ENCODE measurements around the gene DLL1.

Gene DLL1

GRCh38 chr6:170305805-170306323 lies 15.0 kb upstream of the DLL1 start:
- in situ Hi-C loops (cut with HindIII; ENCODE audit: low sequenced_read_pairs): no loop called here
- peak overlapping the region; percentile 92 for H3K4me3 ChIP-seq (ENCODE audit: low read depth, low read length)
- peak; percentile 18 for DNase-seq (ENCODE audit: low read depth, low spot score)
- no peak for TF ChIP-seq CTCF (IDR thresholded peaks at IDR 0.05; ENCODE audit: low read depth, low read length)

GRCh38 chr6:170301184-170301583 lies 10.3 kb upstream of the DLL1 start:
- no peak for TF ChIP-seq CTCF (IDR thresholded peaks at IDR 0.05; ENCODE audit: low read depth, low read length)
- in situ Hi-C loops (cut with HindIII; ENCODE audit: low sequenced_read_pairs): no loop called here
- no peak overlapping the region for H3K4me3 ChIP-seq (ENCODE audit: low read depth, low read length)
- DNase-seq (ENCODE audit: low read depth, low spot score): no peak

GRCh38 chr6:170298688-170299087 lies 7.8 kb upstream of the DLL1 start:
- no peak overlapping the region for H3K4me3 ChIP-seq (ENCODE audit: low read depth, low read length)
- TF ChIP-seq CTCF (IDR thresholded peaks at IDR 0.05; ENCODE audit: low read depth, low read length): no peak
- in situ Hi-C loops (cut with HindIII; ENCODE audit: low sequenced_read_pairs): no loop called here
- no peak for DNase-seq (ENCODE audit: low read depth, low spot score)

- no peak for TF ChIP-seq CTCF (IDR thresholded peaks at IDR 0.05; ENCODE audit: low read depth, low read length)
- no peak overlapping the region for H3K4me3 ChIP-seq (ENCODE audit: low read depth, low read length)
Measured at GRCh38 chr6:170297576-170298330, 6.9 kb upstream of the DLL1 start.

GRCh38 chr6:170296746-170297575 lies 6.1 kb upstream of the DLL1 start:
- in situ Hi-C loops (cut with HindIII; ENCODE audit: low sequenced_read_pairs): no loop called here
- no peak overlapping the region for H3K4me3 ChIP-seq (ENCODE audit: low read depth, low read length)
- DNase-seq (ENCODE audit: low read depth, low spot score): no peak
- no peak for TF ChIP-seq CTCF (IDR thresholded peaks at IDR 0.05; ENCODE audit: low read depth, low read length)

More at GRCh38 chr6:170297576-170298330, 6.9 kb upstream of the DLL1 start:
- in situ Hi-C loops (cut with HindIII; ENCODE audit: low sequenced_read_pairs): no loop called here
- no peak for DNase-seq (ENCODE audit: low read depth, low spot score)

GRCh38 chr6:170296423-170296745 lies 5.5 kb upstream of the DLL1 start:
- in situ Hi-C loops (cut with HindIII; ENCODE audit: low sequenced_read_pairs): no loop called here
- DNase-seq (ENCODE audit: low read depth, low spot score): no peak
- no peak overlapping the region for H3K4me3 ChIP-seq (ENCODE audit: low read depth, low read length)
- no peak for TF ChIP-seq CTCF (IDR thresholded peaks at IDR 0.05; ENCODE audit: low read depth, low read length)
